ENCODE measurements around the gene L3MBTL2.

DNA sequence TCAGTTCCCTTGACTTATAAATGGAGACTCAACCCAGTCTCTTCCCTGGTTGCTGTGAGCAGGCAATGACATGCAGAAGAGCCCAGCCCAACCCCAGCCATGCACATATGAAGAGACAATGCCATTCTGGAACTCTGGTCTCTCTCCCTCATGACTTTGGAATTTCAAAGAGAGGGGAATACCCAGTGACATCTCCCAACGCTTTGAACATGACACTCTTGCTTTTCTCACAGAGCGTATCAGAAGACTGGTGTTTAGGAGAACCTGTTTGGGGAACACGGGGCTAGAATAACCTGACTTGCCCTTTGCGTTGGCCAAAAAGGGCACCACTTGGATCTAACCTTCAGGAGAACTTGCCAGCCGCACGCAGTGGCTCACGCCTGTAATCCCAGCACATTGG lies 68.0 kb downstream of the L3MBTL2 start:
- no peak for TF ChIP-seq SP1 (CRISPR knock-in tag; conservative IDR thresholded peaks at IDR 0.05)
- TF ChIP-seq AFF4 (CRISPR knock-in tag; IDR thresholded peaks at IDR 0.05; ENCODE audit: borderline replicate concordance): no peak
- no peak for TF ChIP-seq GABPB1 (CRISPR knock-in tag; IDR thresholded peaks at IDR 0.05)
- TF ChIP-seq CTCF (IDR thresholded peaks at IDR 0.05): no peak
- no peak for TF ChIP-seq ZNF671 (CRISPR knock-in tag; IDR thresholded peaks at IDR 0.05)
- TF ChIP-seq ZNF425 (CRISPR knock-in tag; conservative IDR thresholded peaks at IDR 0.05): no peak
- no peak for TF ChIP-seq CREB1 (CRISPR knock-in tag; IDR thresholded peaks at IDR 0.05)
- TF ChIP-seq ZNF281 (CRISPR knock-in tag; IDR thresholded peaks at IDR 0.05): no peak
- TF ChIP-seq ATF6 (CRISPR knock-in tag; IDR thresholded peaks at IDR 0.05): no peak
- no peak for TF ChIP-seq MAX (CRISPR knock-in tag; IDR thresholded peaks at IDR 0.05)
- no peak for TF ChIP-seq ZNF396 (CRISPR knock-in tag; IDR thresholded peaks at IDR 0.05; ENCODE audit: borderline replicate concordance)
- no peak for TF ChIP-seq NFE2L1 (CRISPR knock-in tag; IDR thresholded peaks at IDR 0.05)
- no peak for TF ChIP-seq ZBTB21 (CRISPR knock-in tag; IDR thresholded peaks at IDR 0.05; ENCODE audit: borderline replicate concordance)
